Peyer's patch (tissue), 4 donors: ENCODE results near the gene MAP3K3.

Experiments
- CTCF ChIP-seq, 6 experiments: fragments of 450-650 bp in 4 of 6; fragments of 200-600 bp in 2 of 6; sonication (generic) in 1 of 6; IDR thresholded peaks; one replicate each; pipeline ENCODE4 v1.5.1; 2017 to 2019; ENCODE audit warnings: antibody characterized with exemption in 6 of 6, mild to moderate bottlenecking in 3 of 6, moderate library complexity in 1 of 6
- POLR2A ChIP-seq, 2 donors: fragments of 450-650 bp; IDR thresholded peaks; one replicate each; pipeline ENCODE4 v1.5.1; 2017; ENCODE audit warnings: antibody characterized with exemption in 2 of 2, mild to moderate bottlenecking in 2 of 2, moderate library complexity in 2 of 2

GRCh38 chr17:63588797-63589196 lies 33.4 kb upstream of the MAP3K3 start:
- TF ChIP-seq CTCF (IDR thresholded peaks at IDR 0.05), result no peak
- no peak for TF ChIP-seq POLR2A (IDR thresholded peaks at IDR 0.05)
